Femur (tissue), 1 donor: ENCODE measurements around the gene SIGLEC7.

Experiments used
- DNase-seq: peaks from one replicate; pipeline ENCODE4 v3.0.0-alpha.2; 2017

SIGLEC7 gene

DNA sequence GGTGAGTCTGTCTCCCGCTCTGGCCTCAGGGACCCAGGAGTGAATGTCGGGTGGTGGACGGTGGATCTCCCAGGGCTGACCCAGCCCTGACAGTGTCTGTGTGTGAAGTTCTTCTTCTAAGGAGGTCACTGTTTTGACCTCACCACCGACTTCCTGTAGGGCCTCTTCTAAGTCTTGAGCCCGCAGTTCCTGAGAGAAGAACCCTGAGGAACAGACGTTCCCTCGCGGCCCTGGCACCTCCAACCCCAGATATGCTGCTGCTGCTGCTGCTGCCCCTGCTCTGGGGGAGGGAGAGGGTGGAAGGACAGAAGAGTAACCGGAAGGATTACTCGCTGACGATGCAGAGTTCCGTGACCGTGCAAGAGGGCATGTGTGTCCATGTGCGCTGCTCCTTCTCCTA is at the start of gene SIGLEC7:
Gene SIGLEC7, plus strand, starts transcription at position 183 of the 400 bp plus-strand sequence. Its CDS starts 69 bp downstream, at position 252.
- DNase-seq = peak; percentile 39

DNA sequence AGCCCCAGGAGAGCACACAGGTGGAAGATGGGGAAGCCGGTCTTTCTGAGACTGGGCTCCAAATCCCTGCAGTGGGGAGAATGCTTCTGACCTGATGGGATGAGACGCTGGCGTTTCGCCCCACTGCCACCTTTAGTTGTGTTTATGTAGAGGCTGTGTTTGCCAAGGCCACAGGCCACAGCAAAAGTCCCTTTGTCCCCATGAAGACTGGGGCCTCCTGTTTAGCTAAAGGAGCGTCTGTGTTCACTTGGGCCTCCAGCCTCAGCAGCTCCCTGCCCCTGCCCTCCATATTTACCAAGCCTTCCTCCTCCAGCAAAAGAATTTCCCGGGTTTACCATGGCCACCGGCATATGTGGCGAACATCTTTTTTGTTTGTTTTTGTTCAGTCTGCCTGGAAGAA is 49.0 kb upstream of the SIGLEC7 start:
- no peak for DNase-seq

DNA sequence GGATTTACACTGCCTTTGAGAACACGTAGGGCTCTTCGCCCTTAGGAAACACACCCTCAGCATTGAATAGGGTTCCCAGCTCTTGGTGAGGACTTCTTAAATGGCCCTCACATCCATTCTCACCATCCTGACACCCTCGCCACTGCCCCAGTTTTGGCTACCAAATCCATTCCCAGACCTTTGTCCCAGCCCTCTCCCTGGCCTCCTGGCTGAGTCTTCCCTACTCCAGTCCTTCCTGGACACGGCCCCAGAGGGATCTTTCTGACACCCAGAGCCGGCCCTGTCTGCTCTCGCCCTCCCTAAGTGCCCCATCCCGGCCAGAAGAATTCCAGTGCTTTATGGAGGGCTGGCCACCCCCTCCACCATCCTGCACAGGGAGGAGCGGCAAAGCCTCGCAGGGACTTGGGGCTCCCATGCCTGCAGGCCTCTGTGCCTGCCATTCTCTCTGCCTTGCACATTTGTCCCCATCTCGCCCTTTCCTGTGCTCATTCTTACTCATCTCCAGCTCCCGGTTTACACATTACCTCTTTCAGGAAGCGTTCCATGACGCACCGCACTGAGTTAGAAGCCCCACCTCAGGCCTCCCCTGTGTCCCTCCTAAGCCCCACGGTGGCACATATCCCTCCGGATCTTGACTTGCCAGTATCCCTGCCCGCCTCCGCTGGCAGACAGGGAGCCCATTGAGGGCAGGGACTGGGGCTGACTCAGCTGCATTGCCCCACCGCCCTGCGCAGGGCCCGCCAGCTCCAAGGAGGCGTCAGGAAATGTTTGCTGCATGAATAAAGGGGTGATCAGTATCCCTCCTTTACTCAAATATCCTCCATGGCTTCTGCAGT is 48.4 kb upstream of the SIGLEC7 start:
- no peak for DNase-seq

DNA sequence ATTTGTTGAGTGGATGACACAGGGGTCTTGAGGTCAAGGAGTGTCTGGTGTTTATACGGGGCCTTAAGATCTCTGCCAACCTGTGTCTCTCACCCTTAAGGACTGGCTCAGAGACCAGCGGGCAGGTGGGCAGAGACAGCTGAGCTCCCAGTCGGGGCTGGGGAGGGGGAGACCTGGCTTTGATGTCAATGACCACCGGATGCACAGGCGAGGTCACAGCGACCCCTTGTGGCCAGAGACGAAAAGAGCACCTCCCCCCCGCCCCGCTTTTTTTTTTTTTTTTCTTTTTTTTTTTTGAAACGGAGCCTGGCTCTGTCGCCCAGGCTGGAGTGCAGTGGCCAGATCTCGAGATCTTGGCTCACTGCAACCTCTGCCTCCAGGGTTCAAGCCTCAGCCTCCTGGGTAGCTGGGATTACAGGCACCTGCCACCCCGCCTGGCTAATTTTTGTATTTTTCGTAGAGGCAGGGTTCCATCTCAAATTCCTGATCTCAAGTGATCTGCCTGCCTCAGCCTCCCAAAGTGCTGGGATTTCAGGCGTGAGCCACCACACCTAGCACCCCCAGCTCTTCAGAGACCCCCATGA is 47.3 kb upstream of the SIGLEC7 start:
- DNase-seq = no peak

DNA sequence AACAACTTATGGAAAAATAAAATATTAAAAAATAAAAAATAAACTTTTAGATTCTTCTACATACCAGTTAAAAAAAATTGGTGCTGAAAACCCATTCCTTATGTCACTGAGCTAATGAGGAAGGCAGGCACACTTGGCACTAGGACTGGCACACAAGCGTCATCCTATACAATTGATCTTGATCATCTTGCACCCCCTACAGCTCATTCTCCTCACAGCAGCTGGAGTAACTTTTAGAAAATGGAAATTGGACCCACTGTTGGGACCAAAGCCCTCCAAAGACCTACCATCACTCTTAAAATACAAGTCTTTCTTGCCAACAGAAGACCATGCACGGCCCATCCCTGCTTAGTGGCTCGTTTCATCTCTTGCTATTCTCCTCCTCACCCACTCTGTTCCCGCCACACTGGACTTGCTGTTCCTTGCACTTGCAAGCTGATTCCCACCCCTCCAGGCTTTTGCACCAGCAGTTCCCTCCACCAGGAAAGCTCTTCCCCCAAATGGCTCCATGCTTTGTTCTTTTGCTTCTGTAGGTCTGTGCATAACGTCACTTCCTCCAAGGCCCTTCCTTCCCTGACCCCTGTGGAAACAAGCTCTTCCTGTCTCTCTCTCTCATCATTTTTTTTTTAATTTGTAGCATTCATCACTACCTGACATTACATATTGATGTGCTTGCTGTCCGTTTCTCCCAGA is 45.5 kb upstream of the SIGLEC7 start:
- no peak for DNase-seq

DNA sequence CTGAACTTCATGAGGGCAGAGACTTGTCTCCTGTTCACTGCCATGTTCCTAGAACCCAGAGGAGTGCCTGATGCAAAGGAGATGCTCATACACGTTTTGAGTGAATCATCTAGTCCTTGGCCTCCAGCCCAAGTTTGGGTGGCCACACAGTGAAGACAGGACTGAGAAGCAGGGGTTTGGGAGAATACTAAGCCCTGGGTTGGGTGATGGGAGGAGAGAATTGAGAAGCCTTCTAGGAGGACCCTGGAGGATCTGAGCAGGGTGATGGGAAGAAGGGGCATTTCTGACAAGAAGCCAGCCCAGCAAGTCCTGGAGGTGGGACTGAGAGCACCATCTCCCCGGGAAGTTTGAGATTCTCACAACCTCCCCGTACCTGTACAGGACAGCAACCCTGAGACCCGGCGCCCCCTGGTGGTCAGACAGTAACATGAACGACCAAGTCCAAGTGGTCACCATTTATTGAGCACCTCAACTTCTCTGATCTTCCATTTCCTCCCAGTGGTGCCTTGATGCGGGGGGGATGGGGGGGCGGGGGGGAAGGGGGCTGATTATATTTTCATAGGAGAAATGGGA is 44.8 kb upstream of the SIGLEC7 start:
- DNase-seq = peak; percentile 60

DNA sequence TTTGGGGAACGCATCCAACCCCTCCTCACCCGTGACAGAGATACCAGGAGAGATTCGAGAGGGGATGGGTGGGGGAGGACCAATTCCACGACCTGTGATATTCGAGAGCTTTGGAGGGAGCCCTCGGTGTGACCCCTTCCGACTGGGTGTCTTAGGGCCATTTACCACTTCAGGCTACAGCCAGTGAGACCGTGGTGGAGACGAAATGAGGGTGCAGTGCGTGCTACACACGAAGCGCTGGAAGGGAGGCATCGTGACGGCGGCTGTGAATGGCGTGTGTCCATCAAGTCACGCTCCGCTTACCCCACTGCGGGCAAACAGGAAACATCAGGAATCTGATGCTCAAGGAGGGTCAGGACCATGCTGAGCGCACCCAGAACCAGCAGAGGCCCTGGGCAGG is 44.3 kb upstream of the SIGLEC7 start:
- DNase-seq = no peak

DNA sequence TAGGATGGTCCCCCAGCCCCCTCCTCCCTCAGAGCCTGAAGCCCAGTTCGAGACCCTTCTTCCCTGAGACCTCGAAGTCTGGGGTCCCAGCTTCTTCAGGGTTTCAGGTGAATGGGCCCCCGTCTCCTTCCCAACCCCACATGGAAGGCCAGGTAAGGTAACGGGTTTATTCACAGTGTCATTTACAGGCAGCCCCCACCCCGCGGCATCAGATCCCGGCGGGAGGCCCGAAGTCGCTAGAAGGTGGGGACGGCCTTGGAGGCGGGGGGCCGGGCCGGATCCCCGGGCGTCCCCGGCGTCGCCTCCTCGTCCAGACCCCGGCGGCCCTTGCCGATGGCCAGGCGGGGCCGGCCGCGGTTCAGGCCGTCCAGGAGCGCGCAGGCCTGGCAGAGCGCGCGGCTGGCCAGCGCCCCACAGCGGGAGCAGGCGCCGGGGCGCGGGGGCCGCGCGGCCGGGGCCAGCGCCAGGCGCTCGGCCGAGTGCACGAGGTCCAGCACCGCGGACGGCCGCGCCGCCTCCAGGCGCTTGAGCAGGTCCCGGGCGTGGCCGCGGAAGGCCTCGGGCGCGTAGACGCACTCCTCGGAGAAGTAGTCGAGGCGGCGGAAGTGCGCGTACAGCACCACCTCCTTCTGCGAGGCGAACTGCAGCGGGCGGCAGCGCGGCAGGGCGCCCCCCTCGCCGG is 43.6 kb upstream of the SIGLEC7 start:
- peak; percentile 63 for DNase-seq

DNA sequence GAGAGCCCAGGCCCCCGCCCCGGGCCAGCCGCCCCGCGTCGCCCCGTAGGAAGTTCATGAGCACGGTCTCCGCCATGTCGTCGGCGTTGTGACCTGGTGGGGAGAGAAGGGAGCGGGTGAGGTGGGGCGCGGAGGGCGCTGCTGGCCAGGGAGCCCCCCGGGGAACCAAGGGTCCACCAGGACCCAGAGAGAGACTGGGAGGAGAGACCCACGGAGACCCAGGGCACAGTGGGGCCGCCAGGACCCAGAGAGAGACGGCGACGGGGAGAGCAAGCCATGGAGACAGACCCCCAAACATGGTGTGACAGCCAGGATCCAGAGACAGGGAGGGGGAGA is 43.1 kb upstream of the SIGLEC7 start:
- DNase-seq = no peak

DNA sequence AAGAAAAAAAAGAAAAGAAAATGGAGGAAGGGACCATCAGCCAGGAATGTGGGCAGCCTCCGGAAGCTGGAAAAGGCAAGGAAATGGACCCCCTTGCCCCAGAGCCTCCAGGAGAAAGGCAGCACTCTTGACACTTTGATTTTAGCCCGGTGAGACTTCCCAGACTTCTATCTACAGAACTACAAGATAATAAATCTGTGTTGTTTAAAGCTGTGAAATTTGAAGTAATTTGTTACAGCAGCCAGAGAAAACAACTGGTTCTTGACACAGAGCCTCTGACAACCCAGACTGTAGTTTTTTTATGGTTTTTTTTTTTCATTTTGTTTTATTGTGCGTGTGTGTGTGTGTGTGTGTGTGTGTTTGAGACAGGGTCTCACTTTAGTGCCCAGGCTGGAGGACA is 41.5 kb upstream of the SIGLEC7 start:
- DNase-seq = no peak

DNA sequence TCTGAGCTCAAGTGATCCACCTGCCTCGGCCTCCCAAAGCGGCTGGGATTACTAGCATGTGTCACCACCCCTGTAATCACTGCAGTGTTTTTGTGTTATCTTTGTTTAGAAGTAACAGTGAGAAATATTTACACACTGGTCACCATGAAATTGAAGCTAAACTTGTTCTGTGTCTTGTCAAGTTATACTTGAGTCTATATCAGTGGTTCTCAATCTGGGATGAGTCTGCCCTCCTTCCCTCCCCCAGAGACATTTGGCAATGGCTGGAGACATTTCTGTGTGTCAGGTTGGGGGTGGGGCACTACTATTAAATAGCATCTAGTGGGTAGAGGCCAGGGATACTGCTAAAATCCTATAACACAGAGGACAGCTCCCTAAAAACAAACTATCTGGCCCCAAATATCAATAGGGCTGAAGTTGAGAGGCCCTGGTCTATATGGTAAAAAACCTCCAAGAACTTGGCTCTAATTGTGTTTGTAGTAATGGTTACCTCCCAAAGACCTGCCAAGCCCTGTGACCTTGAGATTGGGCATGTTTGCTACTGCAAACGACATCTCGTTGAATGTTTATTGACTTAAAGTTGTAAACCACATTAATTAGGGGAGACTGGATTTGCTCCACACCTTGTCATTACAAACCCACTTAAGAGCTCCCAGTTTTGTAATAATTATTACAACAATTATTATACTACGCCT is 40.8 kb upstream of the SIGLEC7 start:
- no peak for DNase-seq

DNA sequence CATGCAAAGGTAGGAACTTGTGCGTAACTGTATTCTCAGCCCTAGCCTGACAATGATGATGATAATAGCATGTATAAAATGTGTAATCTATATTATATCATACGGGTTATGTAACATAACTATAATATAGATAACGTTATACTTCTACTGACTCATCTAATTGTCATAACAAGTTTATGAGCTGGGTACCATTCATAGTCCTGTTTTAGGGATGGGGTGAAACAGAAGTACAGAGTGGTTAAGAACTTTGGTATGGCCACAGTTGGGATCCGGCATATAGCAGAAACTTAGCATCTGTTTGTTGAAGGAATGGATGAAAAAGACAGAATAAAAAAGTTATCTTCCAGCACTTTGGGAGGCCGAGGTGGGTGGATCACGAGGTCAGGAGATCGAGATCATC is 39.1 kb upstream of the SIGLEC7 start:
- no peak for DNase-seq

DNA sequence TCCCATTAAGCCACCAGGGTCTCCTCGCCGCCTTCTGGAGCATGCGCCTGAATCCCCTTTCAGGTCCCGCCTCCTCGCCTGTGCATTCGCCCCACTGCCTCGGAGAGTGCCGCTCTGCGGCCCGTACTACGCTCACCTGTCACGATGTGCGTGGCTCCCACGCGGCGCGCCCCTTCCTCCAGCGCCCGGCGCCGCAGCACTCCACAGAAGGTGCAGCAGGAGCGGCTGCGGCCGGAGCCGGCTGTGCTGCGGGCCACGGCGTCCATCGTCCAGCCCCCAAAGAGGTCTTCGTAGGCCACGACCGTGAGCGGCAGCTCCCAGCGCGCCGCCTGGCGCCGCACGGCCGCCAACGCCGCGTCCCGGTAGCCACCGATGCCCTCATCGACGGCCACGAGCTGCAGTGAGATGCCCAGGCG is 38.2 kb upstream of the SIGLEC7 start:
- no peak for DNase-seq

DNA sequence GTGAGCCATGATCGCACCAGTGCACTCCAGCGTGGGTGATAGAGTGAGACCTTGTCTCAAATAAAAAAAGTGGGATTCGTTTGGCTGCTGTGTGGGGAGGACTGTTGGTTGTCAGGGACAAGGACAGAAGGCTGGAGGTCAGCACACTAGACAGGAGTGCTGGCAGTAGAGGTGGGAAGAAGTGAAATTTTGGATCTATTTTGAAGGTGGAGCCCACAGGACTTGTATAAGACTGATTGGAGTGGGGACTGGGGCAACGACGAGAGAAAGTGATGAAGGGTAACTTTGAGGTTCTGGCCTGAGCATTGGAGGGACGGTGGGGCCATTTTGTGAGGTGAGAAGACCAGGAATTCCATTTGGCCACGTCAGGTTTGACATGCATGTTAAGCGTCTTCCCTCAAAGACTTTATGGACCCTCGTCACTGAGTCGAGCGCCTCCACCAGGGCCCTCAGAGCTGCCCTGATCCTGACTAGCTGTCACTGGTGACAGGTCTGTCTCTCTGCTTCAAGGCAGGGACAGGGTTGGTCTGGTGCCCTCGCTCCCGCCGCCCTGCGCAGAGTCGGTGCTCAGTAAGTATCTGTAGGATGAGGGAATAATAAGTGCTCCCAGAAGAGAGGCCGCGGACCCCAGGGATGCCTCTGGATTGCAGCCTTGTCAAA is 34.6 kb upstream of the SIGLEC7 start:
- no peak for DNase-seq

DNA sequence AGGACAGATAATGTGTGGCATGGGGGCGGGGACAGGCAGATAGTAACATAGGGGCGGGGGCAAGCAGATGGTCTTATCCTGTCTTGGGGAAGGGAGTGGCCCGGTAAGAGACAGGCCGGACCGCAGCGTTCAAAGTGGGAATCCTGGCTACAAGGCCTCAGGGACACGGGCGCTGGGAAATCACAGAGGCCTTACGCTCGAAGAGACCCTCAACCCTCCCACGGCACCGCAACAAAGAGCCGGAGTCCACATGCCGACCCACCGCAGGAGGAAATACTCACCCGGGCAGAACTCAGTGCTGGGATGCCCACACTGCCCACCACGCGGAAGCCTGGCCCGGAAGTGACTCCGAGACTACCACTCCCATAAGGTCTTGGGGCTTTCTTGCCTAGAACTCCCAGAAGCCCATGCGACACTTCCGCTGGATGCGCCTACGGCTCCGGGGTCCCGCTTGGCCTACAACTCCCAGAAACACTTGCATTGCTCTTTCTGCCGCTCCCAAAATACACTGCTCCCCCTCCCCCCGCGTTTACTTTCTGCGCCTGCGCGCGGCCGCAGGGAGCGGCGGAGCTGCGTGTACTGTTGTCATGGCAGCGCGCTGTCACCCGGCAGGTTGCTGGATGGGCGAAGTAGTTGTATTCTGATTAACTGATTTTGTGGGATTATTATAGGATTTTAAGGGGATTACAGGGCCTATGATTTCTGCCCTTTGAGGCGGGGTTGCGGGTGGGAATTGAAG is 33.9 kb upstream of the SIGLEC7 start, which contains the start of gene CTU1:
Gene CTU1, minus strand, starts transcription at position 344 of the 739 bp plus-strand sequence. CDS start 3,840 bp downstream, outside the sequence.
- DNase-seq = peak; percentile 99

DNA sequence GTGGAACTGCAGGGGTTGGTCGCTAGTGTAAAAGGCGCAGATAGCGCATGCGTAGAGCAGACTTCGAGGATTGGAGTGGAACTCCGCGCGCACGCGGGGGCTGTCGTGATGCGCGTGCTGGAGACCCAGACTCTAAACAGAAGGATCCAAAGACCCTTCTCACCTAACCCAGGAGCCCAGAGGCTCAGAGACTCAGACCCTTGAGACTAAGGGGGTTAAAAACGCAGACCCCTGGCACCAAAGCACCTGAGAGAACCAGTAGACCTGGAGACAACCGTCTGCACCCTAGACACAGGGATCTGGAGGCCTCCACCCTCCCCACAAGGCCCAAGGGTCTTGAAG is 33.3 kb upstream of the SIGLEC7 start:
- no peak for DNase-seq

DNA sequence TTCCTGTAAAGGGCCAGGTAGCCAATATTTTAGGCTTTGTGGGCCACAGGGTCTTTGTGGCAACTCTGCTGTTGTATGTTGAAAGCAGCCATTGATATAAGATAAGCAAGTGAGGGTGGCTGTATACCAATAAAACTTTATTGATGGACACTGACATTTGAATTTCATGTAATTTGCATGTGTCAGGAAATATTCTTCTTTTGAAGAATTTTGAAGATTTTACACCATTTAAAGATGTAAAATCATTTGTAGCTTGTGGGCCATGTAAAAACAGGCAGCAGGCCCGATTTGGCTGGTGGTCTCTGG is 31.5 kb upstream of the SIGLEC7 start:
- DNase-seq = no peak

DNA sequence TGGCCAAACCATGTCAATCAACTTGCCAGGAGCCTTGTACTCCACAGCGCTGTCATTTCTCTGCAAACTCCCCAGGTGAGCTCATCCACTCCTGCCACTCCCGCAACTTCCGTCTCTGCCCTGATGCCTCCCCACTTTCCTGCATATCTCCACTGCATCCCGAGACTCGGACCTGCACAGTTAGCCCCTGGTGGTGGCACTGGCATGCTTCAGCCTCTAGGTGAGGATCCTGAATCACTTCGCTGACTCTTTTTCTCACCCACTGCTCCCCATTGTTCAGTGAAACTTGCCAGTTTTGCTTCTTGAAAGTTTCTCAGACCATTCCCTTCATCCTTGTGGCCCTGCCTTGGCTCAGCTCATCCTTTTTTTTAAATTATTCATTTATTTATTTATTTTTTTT is 30.5 kb upstream of the SIGLEC7 start:
- no peak for DNase-seq

DNA sequence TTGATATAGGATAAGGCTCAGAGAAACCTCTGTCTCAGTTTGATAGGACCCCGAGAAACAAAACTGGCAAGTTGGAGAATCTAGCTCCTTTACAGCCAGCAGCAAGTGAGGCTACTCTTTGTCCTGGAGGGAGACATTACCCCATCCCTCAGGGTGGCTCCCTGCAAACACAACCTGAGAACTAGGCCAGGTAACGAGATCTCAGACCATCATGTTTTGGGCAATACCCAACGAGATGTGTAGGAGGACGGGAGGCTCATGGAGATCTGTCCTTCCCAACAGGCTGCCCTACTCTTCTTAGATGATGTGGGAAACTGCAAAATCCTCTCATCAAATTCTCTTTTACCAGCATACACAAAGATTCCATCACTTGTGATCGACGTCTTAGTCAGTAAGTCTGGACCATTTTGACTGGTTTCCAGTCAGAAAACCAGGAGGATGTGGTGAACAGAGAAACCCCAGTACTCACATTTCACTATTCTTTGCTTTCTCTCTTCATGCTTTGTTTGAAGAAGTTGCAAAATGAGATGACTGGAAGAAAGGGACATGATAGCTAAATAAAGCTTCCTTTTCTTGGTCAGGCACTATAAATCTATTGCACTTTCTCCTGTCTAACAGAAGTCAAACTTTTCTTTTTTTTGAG is 27.9 kb upstream of the SIGLEC7 start:
- no peak for DNase-seq

DNA sequence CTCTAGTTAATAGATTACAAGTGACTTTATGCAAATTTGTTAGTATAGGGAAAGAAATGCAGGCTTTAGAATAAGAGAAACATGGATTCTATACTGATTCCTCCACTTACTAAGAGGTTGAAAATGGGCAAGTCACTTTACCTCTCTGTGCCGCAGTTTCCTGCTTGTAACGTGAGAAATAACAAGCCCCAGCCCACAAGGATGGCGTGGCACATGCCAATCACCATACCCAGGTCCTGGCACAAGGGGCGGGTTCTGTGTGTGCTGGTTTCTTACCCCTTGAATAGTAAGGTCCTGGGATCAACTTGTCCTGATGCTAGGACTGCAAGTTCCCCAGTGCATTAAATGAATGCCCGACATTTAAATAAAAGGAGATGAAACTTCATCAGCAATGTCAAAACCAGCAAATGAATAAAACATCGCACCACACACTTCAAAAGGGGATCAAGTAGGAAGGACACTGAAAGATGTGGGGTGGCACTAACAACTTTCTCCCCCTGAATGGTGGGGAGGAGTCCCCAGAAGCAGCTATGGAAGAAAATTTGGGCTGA is 25.3 kb upstream of the SIGLEC7 start:
- DNase-seq = no peak

DNA sequence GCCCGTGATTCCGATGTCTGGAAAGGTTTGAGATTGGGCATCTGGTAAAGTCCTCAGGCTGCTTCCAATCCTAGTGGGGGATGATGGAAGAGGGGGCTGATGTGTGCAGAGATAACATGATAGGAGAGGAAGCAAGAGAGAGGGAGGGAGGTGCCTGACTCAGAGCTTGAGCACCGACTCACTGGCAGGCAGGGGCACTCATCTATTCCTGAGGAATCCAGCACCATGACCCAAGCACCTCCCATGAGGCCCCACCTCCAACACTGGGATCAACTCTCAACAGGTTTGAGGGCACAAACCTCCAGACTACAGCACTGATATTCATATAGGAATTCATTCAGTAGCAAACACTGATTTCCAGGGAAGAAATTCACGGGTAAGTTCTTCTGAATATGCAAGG is 23.0 kb upstream of the SIGLEC7 start:
- DNase-seq = no peak
